T-cell (primary cell): ENCODE results near the gene SPPL2A. TPM values are rescaled to one million over a fixed set of nuclear protein-coding genes. Genes with fewer than 3 reads are reported as not detected.
"Not testable (repeated sequence)": the region's sequence is repeated elsewhere in the genome, so short reads cannot be mapped to it uniquely, and the experiment has no call there.

ENCODE experiments used
- ATAC-seq, 4 experiments: fragments of 200-7000 bp in 3 of 4; fragments of 150-1000 bp in 1 of 4; cut with Tn5 transposase; replicated peaks in 1 of 4; 1 replicate in 3 of 4; 2 replicates in 1 of 4; pipeline ENCODE4 v1.10.0; 2021; ENCODE audit warnings: moderate library complexity in 3 of 4, mild to moderate bottlenecking in 2 of 4, moderate number of reproducible peaks in 1 of 4
- CTCF ChIA-PET, 2 donors: fragments of 300-600 bp; sonication (Branson Sonifier 250); formaldehyde crosslinking; loops; one replicate each; lab custom pipeline; 2022; ENCODE audit warnings: antibody characterized with exemption in 2 of 2; lab: Charles Lee
- POLR2A ChIA-PET, 2 donors: fragments of 300-600 bp; sonication (Branson Sonifier 250); formaldehyde crosslinking; loops; one replicate each; lab custom pipeline; 2022; ENCODE audit warnings: antibody characterized with exemption in 2 of 2; lab: Charles Lee
- DNase-seq, 35 experiments: peaks; one replicate each; pipeline versions ENCODE4 v3.0.0 to v3.0.0-alpha.2; 2013 to 2023
- H3K27ac ChIP-seq: one replicate; pipeline ENCODE4 v1.5.1; 2013; ENCODE audit warnings: low read length
- H3K27me3 ChIP-seq, 2 experiments: replicated peaks in 1 of 2; 1 replicate in 1 of 2; 2 replicates in 1 of 2; pipeline versions ENCODE4 v1.6.1 to v1.7.0; 2013; ENCODE audit warnings: low read length in 1 of 2, mixed read lengths in 1 of 2; ENCODE audit not compliant: control insufficient read depth in 2 of 2, insufficient read depth in 2 of 2; ENCODE audit errors: extremely low read depth in 1 of 2
- H3K36me3 ChIP-seq, 2 donors: 1 replicate in 1 of 2; 2 replicates in 1 of 2; pipeline versions ENCODE4 v1.6.1 to v1.7.0; 2013; ENCODE audit warnings: low read length in 1 of 2; ENCODE audit not compliant: control insufficient read depth in 2 of 2, insufficient read depth in 1 of 2; ENCODE audit errors: extremely low read depth in 1 of 2
- H3K4me1 ChIP-seq, 2 experiments: 1 replicate in 1 of 2; 2 replicates in 1 of 2; pipeline versions ENCODE4 v1.6.1 to v1.7.0; 2013; ENCODE audit warnings: low read length in 2 of 2, mixed read lengths in 1 of 2; ENCODE audit not compliant: insufficient read depth in 2 of 2, control insufficient read depth in 1 of 2; ENCODE audit errors: extremely low read depth in 1 of 2
- H3K4me3 ChIP-seq, 2 donors: 1 replicate in 1 of 2; 2 replicates in 1 of 2; pipeline versions ENCODE4 v1.5.1 to v1.7.0; 2013; ENCODE audit warnings: mild to moderate bottlenecking in 2 of 2, low read length in 1 of 2, moderate library complexity in 1 of 2; ENCODE audit not compliant: control insufficient read depth in 1 of 2; ENCODE audit errors: extremely low read depth in 1 of 2
- H3K9me3 ChIP-seq: 2 replicates; pipeline ENCODE4 v1.7.0; 2013
- H3K27ac Mint-ChIP-seq, 2 donors: one replicate each; pipeline ENCODE4 v1.8.0; 2020 to 2021; ENCODE audit warnings: mild to moderate bottlenecking in 2 of 2, mixed read lengths in 2 of 2
- H3K27me3 Mint-ChIP-seq, 2 donors: one replicate each; pipeline ENCODE4 v1.8.0; 2021 to 2022; ENCODE audit warnings: mixed read lengths in 2 of 2
- H3K36me3 Mint-ChIP-seq: one replicate; pipeline ENCODE4 v1.8.0; 2021; ENCODE audit warnings: mixed read lengths
- H3K4me1 Mint-ChIP-seq, 3 donors: one replicate each; pipeline ENCODE4 v1.8.0; 2020 to 2022; ENCODE audit warnings: mixed read lengths in 3 of 3, mild to moderate bottlenecking in 1 of 3
- H3K4me3 Mint-ChIP-seq, 3 donors: one replicate each; pipeline ENCODE4 v1.8.0; 2020 to 2022; ENCODE audit warnings: mild to moderate bottlenecking in 3 of 3, mixed read lengths in 3 of 3, moderate library complexity in 3 of 3
- H3K9me3 Mint-ChIP-seq, 3 donors: one replicate each; pipeline ENCODE4 v1.8.0; 2020 to 2022; ENCODE audit warnings: mixed read lengths in 3 of 3
- WGBS: methylation state at CpG from one replicate; pipeline ENCODE4 v1.1.5; 2013; ENCODE audit warnings: missing lambda C conversion rate; ENCODE audit not compliant: insufficient coverage; 5-methylcytosine and 5-hydroxymethylcytosine counted together
- total RNA-seq, 35 experiments: library from RNA in 6 of 35; stranded (reverse) in 6 of 35; fragments of 120-200 nt in 1 of 35; gene quantifications; one replicate each; pipeline versions ENCODE4 v1.2.1 to v1.2.4 and lab custom pipeline; 2013 to 2026

The SPPL2A gene, protein sequence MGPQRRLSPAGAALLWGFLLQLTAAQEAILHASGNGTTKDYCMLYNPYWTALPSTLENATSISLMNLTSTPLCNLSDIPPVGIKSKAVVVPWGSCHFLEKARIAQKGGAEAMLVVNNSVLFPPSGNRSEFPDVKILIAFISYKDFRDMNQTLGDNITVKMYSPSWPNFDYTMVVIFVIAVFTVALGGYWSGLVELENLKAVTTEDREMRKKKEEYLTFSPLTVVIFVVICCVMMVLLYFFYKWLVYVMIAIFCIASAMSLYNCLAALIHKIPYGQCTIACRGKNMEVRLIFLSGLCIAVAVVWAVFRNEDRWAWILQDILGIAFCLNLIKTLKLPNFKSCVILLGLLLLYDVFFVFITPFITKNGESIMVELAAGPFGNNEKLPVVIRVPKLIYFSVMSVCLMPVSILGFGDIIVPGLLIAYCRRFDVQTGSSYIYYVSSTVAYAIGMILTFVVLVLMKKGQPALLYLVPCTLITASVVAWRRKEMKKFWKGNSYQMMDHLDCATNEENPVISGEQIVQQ
- total RNA-seq (10 to 100 TPM; 32.2 to 56.9 (median 48.8) TPM), total RNA-seq (lab: John Stamatoyannopoulos, UW) (40.3 to 161 (median 63.0) reads per million in 29 experiments)
- total RNA-seq (2013): 64.3 TPM

DNA sequence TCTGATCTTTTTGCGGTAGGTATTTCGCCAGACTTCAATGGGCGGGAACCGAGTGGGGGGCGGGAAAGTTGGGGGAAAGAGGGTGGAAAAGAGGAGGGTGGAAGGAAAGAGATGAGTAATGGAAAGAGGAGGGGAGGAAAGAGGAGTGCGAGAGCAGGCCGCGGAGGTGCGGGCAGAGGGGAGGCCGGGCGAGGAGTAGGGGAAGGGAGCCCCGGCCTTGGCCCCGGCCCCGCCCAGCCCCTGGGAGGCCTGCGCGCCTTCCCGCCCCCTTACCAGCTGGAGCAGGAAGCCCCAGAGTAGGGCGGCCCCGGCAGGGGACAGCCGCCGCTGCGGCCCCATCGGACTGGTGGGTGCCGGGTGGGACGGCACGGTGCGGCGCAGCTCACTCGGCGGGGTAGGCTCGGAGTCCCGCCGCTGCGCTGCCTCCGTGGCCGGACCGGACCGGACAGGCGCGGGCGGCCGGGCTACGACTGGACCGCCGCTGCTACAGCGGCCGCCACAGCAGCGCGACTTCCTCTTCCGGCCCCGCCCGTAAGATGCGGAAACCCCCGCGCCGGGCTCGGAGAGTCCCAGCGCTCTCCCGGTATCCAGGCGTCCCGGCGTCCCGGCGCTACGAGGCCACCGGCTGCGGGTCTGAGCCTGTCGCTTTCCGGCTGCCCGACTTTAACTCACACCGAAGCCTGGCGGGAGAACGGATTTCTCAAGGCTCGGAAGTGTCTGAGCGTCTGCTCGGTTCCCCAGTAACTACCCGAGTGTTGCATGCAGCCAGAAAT, at the start of gene SPPL2A:
Gene SPPL2A, minus strand, starts transcription at position 512 of the 773 bp plus-strand sequence. Its CDS starts 173 bp downstream, at position 339.
- Mint-ChIP-seq H3K4me1 (peaks cover 42 to 55% (median 52%) of the 10 kb centered on the region in 3 donors), H3K36me3 (peaks cover 4% of the 10 kb centered on the region), H3K4me3 (peak within 1 kb of the TSS; percentile 90 to 94 (median 91)), H3K27ac (peak within 1 kb of the TSS; percentile 91 to 95), H3K9me3 (no peaks in the 10 kb centered on the region), H3K27me3 (no peaks in the 10 kb centered on the region)
- DNase-seq: peak; percentile 38 to 85 (median 65)
- peaks cover 16 to 18% of the 10 kb centered on the region in 2 experiments for H3K4me1 ChIP-seq
- ChIA-PET POLR2A (interaction anchor here in 1 of 2 donors (0.6 to 0.7 kb wide), 2 partner anchors 142 to 342 kb away, joined by 6 to 7 read pairs; no protein-coding TSS in a partner anchor), CTCF (interaction anchor here in 1 of 2 donors (0.6 kb wide), 1 partner anchor 115 kb away, joined by 3 read pairs; no protein-coding TSS in a partner anchor)
- WGBS: under 1% methylated on average over 77 of the region's 77 CpGs
- ATAC-seq: peak; percentile 88 to 96 (median 93)
- peak within 1 kb of the TSS; percentile 96 for H3K27ac ChIP-seq
- peak within 1 kb of the TSS; percentile 80 to 90 for H3K4me3 ChIP-seq
- H3K27me3 ChIP-seq: no peaks in the 10 kb centered on the region
- H3K36me3 ChIP-seq: peaks cover 0 to 2% of the 10 kb centered on the region in 2 donors
- H3K9me3 ChIP-seq: no peaks in the 10 kb centered on the region

DNA sequence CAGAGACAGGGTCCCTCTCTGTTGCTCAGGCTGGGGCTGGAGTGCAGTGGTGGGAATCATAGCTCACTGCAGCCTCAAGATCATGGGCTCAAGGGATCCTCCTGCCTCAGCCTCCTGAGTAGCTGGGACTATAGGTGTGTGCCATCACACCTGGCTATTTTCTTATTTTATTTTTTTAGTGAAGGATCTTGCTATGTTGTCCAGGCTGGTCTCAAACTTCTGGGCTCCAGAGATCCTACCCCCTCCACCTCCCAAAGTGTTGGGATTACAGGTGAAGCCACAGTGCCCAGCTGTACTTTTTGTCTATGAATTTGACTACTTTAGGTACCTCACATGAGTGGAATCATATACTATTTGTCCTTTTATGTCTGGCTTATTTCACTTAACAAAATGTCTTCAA, 49.1 kb upstream of the SPPL2A start:
- Histone ChIP-seq H3K27me3 (no peaks in the 10 kb centered on the region), H3K27ac (no peak overlapping the region), H3K4me3 (no peak overlapping the region), H3K4me1 (no peaks in the 10 kb centered on the region), H3K9me3 (no peaks in the 10 kb centered on the region), H3K36me3 (no peaks in the 10 kb centered on the region)
- DNase-seq: no peak
- H3K4me1 Mint-ChIP-seq: no peaks in the 10 kb centered on the region
- ATAC-seq: no peak
- no peaks in the 10 kb centered on the region for H3K36me3 Mint-ChIP-seq
- peaks cover 2 to 7% of the 10 kb centered on the region in 2 donors for H3K27me3 Mint-ChIP-seq
- no peaks in the 10 kb centered on the region for H3K9me3 Mint-ChIP-seq
- H3K27ac Mint-ChIP-seq: no peak overlapping the region
- ChIA-PET POLR2A (no interaction called here), CTCF (no interaction called here)
- H3K4me3 Mint-ChIP-seq: no peak overlapping the region

DNA sequence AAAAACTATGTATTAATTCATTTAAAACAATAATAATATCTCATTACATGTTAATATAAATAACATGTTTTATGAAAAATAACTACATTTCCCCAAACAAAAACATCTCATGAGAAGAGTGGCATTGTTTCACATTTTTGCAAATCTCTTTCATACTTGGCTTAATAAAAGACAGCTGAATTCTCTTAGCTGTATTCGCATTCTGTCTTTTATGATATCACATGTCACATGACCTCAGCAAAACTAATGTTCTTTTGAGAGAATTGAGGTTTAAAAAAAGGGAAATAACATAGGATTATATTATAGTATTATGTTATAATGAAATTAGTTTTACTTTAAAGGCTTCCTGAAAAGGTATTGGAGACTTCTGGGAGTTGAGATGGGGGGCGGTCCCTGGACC, 48.4 kb upstream of the SPPL2A start:
- H3K4me3 Mint-ChIP-seq: no peak overlapping the region
- no peak for ATAC-seq
- DNase-seq: no peak
- no peak overlapping the region for H3K27ac Mint-ChIP-seq
- ChIA-PET CTCF (no interaction called here), POLR2A (no interaction called here)
- peaks cover 0 to 7% of the 10 kb centered on the region in 2 donors for H3K27me3 Mint-ChIP-seq
- Histone ChIP-seq H3K4me1 (no peaks in the 10 kb centered on the region), H3K27me3 (no peaks in the 10 kb centered on the region), H3K9me3 (no peaks in the 10 kb centered on the region), H3K4me3 (no peak overlapping the region), H3K36me3 (no peaks in the 10 kb centered on the region), H3K27ac (no peak overlapping the region)
- H3K4me1 Mint-ChIP-seq: no peaks in the 10 kb centered on the region
- H3K9me3 Mint-ChIP-seq: no peaks in the 10 kb centered on the region
- H3K36me3 Mint-ChIP-seq: no peaks in the 10 kb centered on the region
- no CpG with 5 or more reads among the region's 2 CpGs for WGBS

DNA sequence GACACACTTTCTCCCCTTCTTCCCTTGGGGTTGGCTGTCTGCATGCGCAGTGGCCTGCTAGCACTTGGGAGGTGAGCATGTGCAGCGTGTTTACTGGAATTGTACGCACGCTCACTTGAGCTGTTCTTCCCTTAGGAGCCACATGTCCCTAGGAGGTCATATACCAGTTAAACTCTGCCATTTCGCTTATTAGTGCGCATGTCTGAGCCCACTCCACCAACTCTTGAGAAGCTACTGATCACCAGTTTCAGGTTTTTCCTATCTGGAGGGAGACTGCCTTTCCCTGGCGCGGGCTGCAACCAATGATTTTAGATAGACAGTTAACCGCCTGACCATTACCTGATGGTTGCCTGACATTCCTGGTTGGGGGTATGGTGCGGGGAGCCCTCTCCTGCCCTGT, 47.6 kb upstream of the SPPL2A start:
- CTCF ChIA-PET: no interaction called here
- DNase-seq: no peak
- Histone ChIP-seq H3K9me3 (no peaks in the 10 kb centered on the region), H3K4me1 (no peaks in the 10 kb centered on the region), H3K36me3 (no peaks in the 10 kb centered on the region), H3K4me3 (no peak overlapping the region), H3K27me3 (no peaks in the 10 kb centered on the region), H3K27ac (no peak overlapping the region)
- ATAC-seq: no peak
- Mint-ChIP-seq H3K27ac (no peak overlapping the region), H3K4me3 (no peak overlapping the region), H3K9me3 (no peaks in the 10 kb centered on the region), H3K4me1 (no peaks in the 10 kb centered on the region), H3K27me3 (peaks cover 0 to 4% of the 10 kb centered on the region in 2 donors), H3K36me3 (no peaks in the 10 kb centered on the region)
- 100% methylated on average over 3 of the region's 10 CpGs for WGBS
- POLR2A ChIA-PET: no interaction called here

DNA sequence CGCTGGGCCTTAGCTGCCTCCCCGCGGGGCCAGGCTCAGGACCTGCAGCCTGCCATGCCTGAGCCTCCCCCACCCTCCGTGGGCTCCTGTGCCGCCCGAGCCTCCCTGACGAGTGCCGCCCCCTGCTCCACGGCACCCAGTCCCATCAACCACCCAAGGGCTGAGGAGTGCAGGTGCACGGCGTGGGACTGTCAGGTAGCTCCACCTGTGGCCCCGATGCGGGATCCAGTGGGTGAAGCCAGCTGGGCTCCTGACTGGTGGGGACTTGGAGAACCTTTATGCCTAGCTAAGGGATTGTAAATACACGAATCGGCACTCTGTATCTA, 46.6 kb upstream of the SPPL2A start:
- H3K36me3 Mint-ChIP-seq, H3K27ac Mint-ChIP-seq, H3K27ac ChIP-seq, H3K4me1 Mint-ChIP-seq, POLR2A ChIA-PET, H3K9me3 ChIP-seq, H3K4me3 ChIP-seq, H3K4me1 ChIP-seq, DNase-seq, H3K27me3 Mint-ChIP-seq, H3K36me3 ChIP-seq, H3K27me3 ChIP-seq, H3K9me3 Mint-ChIP-seq, ATAC-seq, H3K4me3 Mint-ChIP-seq: not testable (repeated sequence)
- CTCF ChIA-PET: interaction anchor here in 1 of 2 donors (0.5 kb wide), 1 partner anchor 92 kb away, joined by 3 read pairs; no protein-coding TSS in a partner anchor
- WGBS: 100% methylated on average over 12 of the region's 15 CpGs

DNA sequence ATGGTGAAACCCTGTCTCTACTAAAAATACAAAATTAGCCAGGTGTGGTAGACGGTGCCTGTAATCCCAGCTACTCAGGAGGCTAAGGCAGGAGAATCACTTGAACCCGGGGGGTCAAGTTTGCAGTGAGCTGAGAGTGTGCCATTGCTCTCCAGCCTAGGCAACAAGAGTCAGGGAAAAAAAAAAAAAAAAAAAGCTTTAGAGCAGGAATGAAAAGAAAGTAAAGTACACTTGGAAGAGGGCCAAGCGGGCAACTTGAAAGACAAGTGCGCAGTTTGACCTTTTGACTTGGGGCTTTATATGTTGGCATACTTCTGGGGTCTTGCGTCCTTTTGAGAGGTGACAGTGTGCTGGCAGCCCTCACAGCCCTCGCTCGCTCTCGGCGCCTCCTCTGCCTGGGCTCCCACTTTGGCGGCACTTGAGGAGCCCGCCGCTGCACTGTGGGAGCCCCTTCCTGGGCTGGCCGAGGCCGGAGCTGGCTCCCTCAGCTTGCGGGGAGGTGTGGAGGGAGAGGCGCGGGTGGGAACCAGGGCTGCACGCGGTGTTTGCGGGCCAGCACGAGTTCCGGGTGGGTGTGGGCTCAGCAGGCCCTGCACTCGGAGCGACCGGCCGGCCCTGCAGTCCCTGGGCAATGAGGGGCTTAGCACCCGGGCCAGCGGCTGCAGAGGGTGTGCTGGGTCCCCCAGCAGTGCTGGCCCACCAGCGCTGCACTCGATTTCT, 46.1 kb upstream of the SPPL2A start:
- DNase-seq, H3K27me3 Mint-ChIP-seq, H3K27me3 ChIP-seq, H3K4me3 Mint-ChIP-seq, H3K4me1 Mint-ChIP-seq, H3K27ac ChIP-seq, H3K9me3 Mint-ChIP-seq, H3K36me3 ChIP-seq, H3K36me3 Mint-ChIP-seq, H3K9me3 ChIP-seq, ATAC-seq, H3K4me1 ChIP-seq, H3K27ac Mint-ChIP-seq, H3K4me3 ChIP-seq: not testable (repeated sequence)
- ChIA-PET POLR2A (interaction anchor here in 1 of 2 donors (0.6 kb wide), 2 partner anchors 47 to 1932 kb away, joined by 4 read pairs; no protein-coding TSS in a partner anchor), CTCF (interaction anchor here in 1 of 2 donors (0.5 kb wide), 1 partner anchor 65 kb away, joined by 4 read pairs; no protein-coding TSS in a partner anchor)
- WGBS: 95% methylated on average over 26 of the region's 30 CpGs
